LHCN-M2 (cell line): ENCODE data around the gene KCTD10. TPM values are rescaled to one million over a fixed set of nuclear protein-coding genes. Genes with fewer than 3 reads are reported as not detected.
"Not testable (repeated sequence)": the region's sequence is repeated elsewhere in the genome, so short reads cannot be mapped to it uniquely, and the experiment has no call there.

Experiments
- DNase-seq: peaks from one replicate; pipeline ENCODE4 v3.0.0-alpha.2; 2012; ENCODE audit warnings: low read depth
- total RNA-seq: library from RNA; depleted of rRNA; stranded (reverse); fragments of >200 nt; gene quantifications from 2 replicates; pipeline ENCODE4 v1.2.3, GENCODE V29; 2014; rRNA removed

Gene KCTD10
- total RNA-seq, 1 experiment from 2014 or later: 40.1 TPM

GRCh38 chr12:109422251-109422650 is 54.8 kb downstream of the KCTD10 start:
- DNase-seq: no peak

- DNase-seq: no peak
These were observed 55.6 kb downstream of the KCTD10 start for GRCh38 chr12:109421355-109422087.

- DNase-seq: no peak
These were observed 58.1 kb downstream of the KCTD10 start for GRCh38 chr12:109418848-109419480.

- DNase-seq: not testable (repeated sequence)
These were observed 71.0 kb downstream of the KCTD10 start for GRCh38 chr12:109406147-109406546.

GRCh38 chr12:109404841-109405240 is 72.3 kb downstream of the KCTD10 start:
- not testable (repeated sequence) for DNase-seq

Other genes with a start within 250 kb of the KCTD10 start
- not detected in 2 replicates for gene FOXN4, start 168.0 kb downstream of the KCTD10 start, total RNA-seq
- gene MYO1H, start 129.4 kb downstream of the KCTD10 start, total RNA-seq: not detected in 2 replicates
- gene UBE3B, start 334 bp upstream of the KCTD10 start, total RNA-seq: 45.6 and 45.9 TPM in 2 replicates
- 25.3 and 26.6 TPM in 2 replicates for gene MMAB, start 96.2 kb upstream of the KCTD10 start, total RNA-seq
- gene MVK, start 96.5 kb upstream of the KCTD10 start, total RNA-seq: 13.8 and 15.3 TPM in 2 replicates
- gene FAM222A, start 236.5 kb upstream of the KCTD10 start, total RNA-seq: 1.2 and 1.7 TPM in 2 replicates